Measurements from ENCODE around the gene SEM1.
"Not testable (repeated sequence)": the region's sequence is repeated elsewhere in the genome, so short reads cannot be mapped to it uniquely, and the experiment has no call there.

The SEM1 gene

GRCh38 chr7:96700516-96700915, 9.1 kb downstream of the SEM1 start:
- DNase-seq, result no peak

- DNase-seq, result no peak
Observed at GRCh38 chr7:96699219-96699871, 10.3 kb downstream of the SEM1 start.

GRCh38 chr7:96698449-96698848, 11.2 kb downstream of the SEM1 start:
- DNase-seq, result not testable (repeated sequence)

- DNase-seq, result no peak
Observed at GRCh38 chr7:96697822-96698221, 11.8 kb downstream of the SEM1 start.

GRCh38 chr7:96695581-96695980, 14.1 kb downstream of the SEM1 start:
- no peak for DNase-seq

- no peak for DNase-seq
Observed at GRCh38 chr7:96694082-96694481, 15.6 kb downstream of the SEM1 start.

- DNase-seq, result no peak
Observed at GRCh38 chr7:96691702-96692101, 17.9 kb downstream of the SEM1 start.

GRCh38 chr7:96689414-96689813, 20.2 kb downstream of the SEM1 start:
- no peak for DNase-seq

GRCh38 chr7:96686305-96686704, 23.3 kb downstream of the SEM1 start:
- no peak for DNase-seq

GRCh38 chr7:96685755-96686154, 23.9 kb downstream of the SEM1 start:
- no peak for DNase-seq

- DNase-seq, result no peak
Observed at GRCh38 chr7:96685353-96685752, 24.3 kb downstream of the SEM1 start.

- no peak for DNase-seq
Observed at GRCh38 chr7:96679886-96680285, 29.8 kb downstream of the SEM1 start.

- DNase-seq, result no peak
Observed at GRCh38 chr7:96676919-96677318, 32.7 kb downstream of the SEM1 start.

GRCh38 chr7:96675548-96675947, 34.1 kb downstream of the SEM1 start:
- DNase-seq, result no peak

- DNase-seq, result no peak
Observed at GRCh38 chr7:96674565-96674964, 35.1 kb downstream of the SEM1 start.

GRCh38 chr7:96671854-96672253, 37.8 kb downstream of the SEM1 start:
- DNase-seq, result no peak

GRCh38 chr7:96670338-96671289, 39.0 kb downstream of the SEM1 start:
- no peak for DNase-seq

GRCh38 chr7:96669812-96670211, 39.8 kb downstream of the SEM1 start:
- no peak for DNase-seq

GRCh38 chr7:96667026-96667425, 42.6 kb downstream of the SEM1 start:
- no peak for DNase-seq

- DNase-seq, result no peak
Observed at GRCh38 chr7:96665689-96666088, 44.0 kb downstream of the SEM1 start.

- DNase-seq, result no peak
Observed at GRCh38 chr7:96664793-96665192, 44.9 kb downstream of the SEM1 start.

- no peak for DNase-seq
Observed at GRCh38 chr7:96663871-96664445, 45.7 kb downstream of the SEM1 start.

- no peak for DNase-seq
Observed at GRCh38 chr7:96663457-96663856, 46.2 kb downstream of the SEM1 start.

GRCh38 chr7:96662151-96662550, 47.5 kb downstream of the SEM1 start:
- DNase-seq, result not testable (repeated sequence)

All from amniotic stem cell (primary cell).